Activated naive CD8-positive, alpha-beta T cell treated with anti-CD3 and anti-CD28 coated beads, Interleukin-2, amount 50 U/mL, for 16 hours (primary cell): ENCODE results near the gene TMEM63A.
"Not testable (repeated sequence)": the region's sequence is repeated elsewhere in the genome, so short reads cannot be mapped to it uniquely, and the experiment has no call there.

ENCODE experiments used
- DNase-seq: peaks from one replicate; pipeline ENCODE4 v3.0.0-alpha.2; 2020; ENCODE audit warnings: low read depth, low spot score

The TMEM63A gene

DNA sequence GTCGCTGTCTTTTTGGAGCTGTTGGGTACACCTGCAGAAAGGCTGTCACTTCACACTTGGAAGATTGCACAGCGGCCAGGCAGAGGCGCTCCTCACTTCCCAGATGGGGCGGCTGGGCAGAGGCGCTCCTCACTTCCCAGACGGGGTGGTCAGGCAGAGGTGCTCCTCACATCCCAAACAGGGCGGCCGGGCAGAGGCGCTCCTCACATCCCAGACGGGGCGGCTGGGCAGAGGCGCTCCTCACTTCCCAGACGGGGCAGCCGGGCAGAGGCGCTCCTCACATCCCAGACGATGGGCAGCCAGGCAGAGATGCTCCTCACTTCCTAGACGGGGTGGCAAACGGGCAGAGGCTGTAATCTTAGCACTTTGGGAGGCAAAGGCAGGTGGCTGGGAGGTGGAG is 86.1 kb downstream of the TMEM63A start:
- not testable (repeated sequence) for DNase-seq
